ENCODE results near the gene NWD2. TPM values are rescaled to one million over a fixed set of nuclear protein-coding genes. Genes with fewer than 3 reads are reported as not detected.

NWD2 gene
- total RNA-seq, 1 donor = not detected

DNA sequence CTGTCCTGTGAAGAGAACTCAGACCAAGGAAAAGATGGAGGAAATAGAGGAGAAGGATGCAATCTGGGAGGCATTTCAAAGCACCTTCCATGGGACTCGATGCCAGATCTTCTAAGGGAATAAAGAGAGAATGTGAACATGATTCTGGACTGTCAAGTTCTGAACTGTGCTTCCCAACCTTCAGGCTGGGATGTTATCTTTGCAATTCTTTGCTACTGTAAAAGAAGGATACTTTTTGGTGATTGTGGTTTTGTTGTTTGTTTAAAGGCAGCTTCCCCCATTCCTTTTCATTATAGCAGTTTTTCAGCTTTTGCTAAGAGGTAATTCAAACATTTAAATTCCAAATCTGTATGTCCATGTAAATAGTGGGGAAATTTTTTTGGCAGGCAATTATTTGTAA lies 217.3 kb downstream of the NWD2 start:
- TF ChIP-seq, protein P1, sequence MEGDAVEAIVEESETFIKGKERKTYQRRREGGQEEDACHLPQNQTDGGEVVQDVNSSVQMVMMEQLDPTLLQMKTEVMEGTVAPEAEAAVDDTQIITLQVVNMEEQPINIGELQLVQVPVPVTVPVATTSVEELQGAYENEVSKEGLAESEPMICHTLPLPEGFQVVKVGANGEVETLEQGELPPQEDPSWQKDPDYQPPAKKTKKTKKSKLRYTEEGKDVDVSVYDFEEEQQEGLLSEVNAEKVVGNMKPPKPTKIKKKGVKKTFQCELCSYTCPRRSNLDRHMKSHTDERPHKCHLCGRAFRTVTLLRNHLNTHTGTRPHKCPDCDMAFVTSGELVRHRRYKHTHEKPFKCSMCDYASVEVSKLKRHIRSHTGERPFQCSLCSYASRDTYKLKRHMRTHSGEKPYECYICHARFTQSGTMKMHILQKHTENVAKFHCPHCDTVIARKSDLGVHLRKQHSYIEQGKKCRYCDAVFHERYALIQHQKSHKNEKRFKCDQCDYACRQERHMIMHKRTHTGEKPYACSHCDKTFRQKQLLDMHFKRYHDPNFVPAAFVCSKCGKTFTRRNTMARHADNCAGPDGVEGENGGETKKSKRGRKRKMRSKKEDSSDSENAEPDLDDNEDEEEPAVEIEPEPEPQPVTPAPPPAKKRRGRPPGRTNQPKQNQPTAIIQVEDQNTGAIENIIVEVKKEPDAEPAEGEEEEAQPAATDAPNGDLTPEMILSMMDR (IDR thresholded peaks at IDR 0.05; ENCODE audit: insufficient read depth, low read depth, low read length) = no peak

DNA sequence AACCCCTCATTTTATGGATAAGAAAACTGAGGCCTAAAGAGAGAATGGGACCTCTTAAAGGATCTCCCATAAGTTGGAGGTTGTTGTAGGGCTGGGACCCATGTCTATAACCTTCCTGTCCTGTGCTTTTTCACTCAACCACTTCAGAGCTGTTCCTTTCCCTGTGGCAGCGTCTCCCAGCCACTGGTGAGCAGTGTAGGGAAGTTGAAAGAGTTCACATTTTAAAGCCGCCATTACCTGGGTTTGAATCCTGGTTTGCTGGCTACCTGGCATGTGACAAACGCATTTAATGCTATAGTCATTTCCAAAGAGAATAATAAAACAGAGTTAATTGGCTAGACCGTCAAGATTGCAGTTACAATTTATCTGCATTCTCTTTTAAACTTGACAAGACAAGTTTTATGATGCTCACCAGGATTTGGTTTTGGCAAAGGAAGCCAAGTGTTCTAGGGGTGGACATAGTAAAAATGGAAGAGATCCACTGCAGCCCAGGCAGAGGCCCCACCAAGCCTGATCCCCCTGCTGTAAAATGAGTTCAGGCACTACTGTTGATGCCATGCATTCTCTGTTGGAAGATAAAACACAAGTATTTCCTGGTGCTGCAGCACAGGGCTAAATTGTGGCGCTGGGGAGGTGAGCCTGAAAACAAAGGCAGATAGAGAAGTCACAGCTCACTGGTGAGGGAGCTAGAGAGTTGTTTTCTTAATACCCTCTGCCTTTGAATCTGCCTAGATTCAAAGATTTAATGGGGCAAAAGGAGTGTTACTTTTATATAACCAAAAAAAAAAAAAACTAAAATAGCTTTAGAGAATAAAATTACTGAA lies 218.7 kb downstream of the NWD2 start:
- TF ChIP-seq, protein P1 (IDR thresholded peaks at IDR 0.05; ENCODE audit: insufficient read depth, low read depth, low read length) = no peak
- no peak overlapping the region for H3K4me3 ChIP-seq (ENCODE audit: low read depth, low read length)
- no peak for DNase-seq (ENCODE audit: low read depth)

More for the DNA sequence above, 217.3 kb downstream of the NWD2 start:
- no peak overlapping the region for H3K4me3 ChIP-seq (ENCODE audit: low read depth, low read length)
- no peak for DNase-seq (ENCODE audit: low read depth)

- DNase-seq (ENCODE audit: low read depth) = no peak
- no peak overlapping the region for H3K4me3 ChIP-seq (ENCODE audit: low read depth, low read length)
- TF ChIP-seq, protein P1 (IDR thresholded peaks at IDR 0.05; ENCODE audit: insufficient read depth, low read depth, low read length) = no peak
Measured at GRCh38 chr4:37464373-37465128, 220.0 kb downstream of the NWD2 start.

- no peak for DNase-seq (ENCODE audit: low read depth)
- H3K4me3 ChIP-seq (ENCODE audit: low read depth, low read length) = no peak overlapping the region
- TF ChIP-seq, protein P1 (IDR thresholded peaks at IDR 0.05; ENCODE audit: insufficient read depth, low read depth, low read length) = no peak
Measured at GRCh38 chr4:37465296-37465695, 220.8 kb downstream of the NWD2 start.

DNA sequence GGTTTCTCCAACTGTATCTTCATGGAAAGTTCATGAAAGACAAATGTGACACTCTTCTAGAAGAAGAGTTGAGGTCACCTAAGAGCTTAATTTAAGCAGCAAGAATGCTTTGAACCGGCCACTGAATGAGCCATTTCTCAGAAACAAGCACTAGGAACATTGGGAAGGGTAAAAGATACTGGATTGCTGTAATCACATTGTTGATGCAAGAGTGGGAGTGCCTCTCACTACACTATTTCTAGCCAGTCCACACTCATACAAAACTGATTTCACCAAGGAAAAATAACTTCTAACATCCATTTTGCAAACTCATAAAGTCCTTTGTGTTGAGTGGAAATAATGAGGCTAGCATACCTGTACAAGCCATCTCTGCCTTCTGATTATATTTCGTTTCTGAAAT lies 221.3 kb downstream of the NWD2 start:
- no peak for DNase-seq (ENCODE audit: low read depth)
- TF ChIP-seq, protein P1 (IDR thresholded peaks at IDR 0.05; ENCODE audit: insufficient read depth, low read depth, low read length) = no peak

GRCh38 chr4:37467223-37467622 lies 222.7 kb downstream of the NWD2 start:
- TF ChIP-seq, protein P1 (IDR thresholded peaks at IDR 0.05; ENCODE audit: insufficient read depth, low read depth, low read length) = no peak
- H3K4me3 ChIP-seq (ENCODE audit: low read depth, low read length) = no peak overlapping the region
- no peak for DNase-seq (ENCODE audit: low read depth)

More for the DNA sequence above, 221.3 kb downstream of the NWD2 start:
- no peak overlapping the region for H3K4me3 ChIP-seq (ENCODE audit: low read depth, low read length)

Measured in fibroblast of villous mesenchyme (primary cell).